ENCODE results near the gene MAP3K13. TPM values are rescaled to one million over a fixed set of nuclear protein-coding genes. Genes with fewer than 3 reads are reported as not detected.

Gene MAP3K13
- polyA plus RNA-seq, 1 donor (not counting 4 experiments of a cell fraction or from before 2014, with no cell fraction given), result 23.0 TPM

- DNase-seq (ENCODE audit: low read depth, low spot score), result no peak
- H3K36me3 ChIP-seq (ENCODE audit: control insufficient read depth in 2 of 2, extremely low read depth in 1 of 2, insufficient read depth in 2 of 2, low read length in 2 of 2), result peaks cover 0 to 7% of the 10 kb centered on the region in 2 experiments
- H3K4me2 ChIP-seq (ENCODE audit: control insufficient read depth, extremely low read depth, insufficient read depth, low read depth, low read length), result no peak overlapping the region
- no peak overlapping the region for H3K9ac ChIP-seq (ENCODE audit: control insufficient read depth, extremely low read depth, insufficient read depth, low read length)
- no peak for FAIRE-seq
- dilution Hi-C loops (cut with MboI; ENCODE audit: extremely low pct_ligation_motif_present, low sequenced_read_pairs), result no loop called here
- TF ChIP-seq EZH2 (IDR thresholded peaks at IDR 0.05; ENCODE audit: low read length) (no peak), CTCF (optimal IDR thresholded peaks at IDR 0.05 in 1 of 3, IDR thresholded peaks at IDR 0.05 in 1 of 3, conservative IDR thresholded peaks at IDR 0.05 in 1 of 3; ENCODE audit: extremely low read depth in 1 of 3, insufficient read depth in 2 of 3, low read length in 3 of 3) (no peak)
- no peaks in the 10 kb centered on the region for H3K9me3 ChIP-seq (ENCODE audit: control insufficient read depth, low read depth, low read length)
- H3K27ac ChIP-seq (ENCODE audit: control insufficient read depth, insufficient read depth, low read length), result no peak overlapping the region
- no peaks in the 10 kb centered on the region for H3K4me1 ChIP-seq (ENCODE audit: control insufficient read depth, extremely low read depth, insufficient read depth, low read length)
- H3K27me3 ChIP-seq (ENCODE audit: control insufficient read depth, extremely low read depth, insufficient read depth, low read length), result no peaks in the 10 kb centered on the region
- H3K4me3 ChIP-seq (ENCODE audit: control insufficient read depth in 2 of 3, extremely low read depth in 1 of 3, insufficient read depth in 2 of 3, low read depth in 1 of 3, low read length in 3 of 3), result no peak overlapping the region
- no peaks in the 10 kb centered on the region for H3K9me1 ChIP-seq (ENCODE audit: control insufficient read depth, extremely low read depth, insufficient read depth, low read length)
- no peak overlapping the region for H2AFZ ChIP-seq (ENCODE audit: control insufficient read depth, low read length)
- H4K20me1 ChIP-seq (ENCODE audit: control insufficient read depth, extremely low read depth, insufficient read depth, low read length), result no peaks in the 10 kb centered on the region
- H3K79me2 ChIP-seq (ENCODE audit: control insufficient read depth, insufficient read depth, low read length), result no peaks in the 10 kb centered on the region
These were observed 106.6 kb downstream of the MAP3K13 start for GRCh38 chr3:185469542-185469941.

GRCh38 chr3:185470323-185470722 is 107.4 kb downstream of the MAP3K13 start:
- H3K27me3 ChIP-seq (ENCODE audit: control insufficient read depth, extremely low read depth, insufficient read depth, low read length), result no peaks in the 10 kb centered on the region

More at GRCh38 chr3:185470323-185470722, 107.4 kb downstream of the MAP3K13 start:
- H3K27ac ChIP-seq (ENCODE audit: control insufficient read depth, insufficient read depth, low read length), result no peak overlapping the region
- TF ChIP-seq CTCF (optimal IDR thresholded peaks at IDR 0.05 in 1 of 3, IDR thresholded peaks at IDR 0.05 in 1 of 3, conservative IDR thresholded peaks at IDR 0.05 in 1 of 3; ENCODE audit: extremely low read depth in 1 of 3, insufficient read depth in 2 of 3, low read length in 3 of 3), result no peak
- no peak for TF ChIP-seq EZH2 (IDR thresholded peaks at IDR 0.05; ENCODE audit: low read length)
- H2AFZ ChIP-seq (ENCODE audit: control insufficient read depth, low read length), result no peak overlapping the region
- no peak for FAIRE-seq
- no peak overlapping the region for H3K4me3 ChIP-seq (ENCODE audit: control insufficient read depth in 2 of 3, extremely low read depth in 1 of 3, insufficient read depth in 2 of 3, low read depth in 1 of 3, low read length in 3 of 3)
- no peaks in the 10 kb centered on the region for H4K20me1 ChIP-seq (ENCODE audit: control insufficient read depth, extremely low read depth, insufficient read depth, low read length)
- no peak overlapping the region for H3K4me2 ChIP-seq (ENCODE audit: control insufficient read depth, extremely low read depth, insufficient read depth, low read depth, low read length)
- no peak overlapping the region for H3K9ac ChIP-seq (ENCODE audit: control insufficient read depth, extremely low read depth, insufficient read depth, low read length)
- H3K4me1 ChIP-seq (ENCODE audit: control insufficient read depth, extremely low read depth, insufficient read depth, low read length), result no peaks in the 10 kb centered on the region
- peaks cover 0 to 7% of the 10 kb centered on the region in 2 experiments for H3K36me3 ChIP-seq (ENCODE audit: control insufficient read depth in 2 of 2, extremely low read depth in 1 of 2, insufficient read depth in 2 of 2, low read length in 2 of 2)
- DNase-seq (ENCODE audit: low read depth, low spot score), result no peak
- H3K79me2 ChIP-seq (ENCODE audit: control insufficient read depth, insufficient read depth, low read length), result no peaks in the 10 kb centered on the region
- dilution Hi-C loops (cut with MboI; ENCODE audit: extremely low pct_ligation_motif_present, low sequenced_read_pairs), result no loop called here
- H3K9me1 ChIP-seq (ENCODE audit: control insufficient read depth, extremely low read depth, insufficient read depth, low read length), result no peaks in the 10 kb centered on the region
- no peaks in the 10 kb centered on the region for H3K9me3 ChIP-seq (ENCODE audit: control insufficient read depth, low read depth, low read length)
